ENCODE results near the gene LTK. TPM values are rescaled to one million over a fixed set of nuclear protein-coding genes. Genes with fewer than 3 reads are reported as not detected.

LTK gene
- total and polyA plus RNA-seq, 2 of the 8 experiments (the other 6 are each of a cell fraction or from before 2014, with no cell fraction given) = 0.05 to 0.19 TPM

GRCh38 chr15:41562784-41563198 lies 49.2 kb upstream of the LTK start:
- peak overlapping the region in 1 of 4 experiments; percentile 37; a peak in 2 of 7 replicates for H3K9ac ChIP-seq (replicated peaks in 1 of 4; ENCODE audit: extremely low read depth in 1 of 4, low read depth in 3 of 4, low read length in 3 of 4)
- no peak overlapping the region for H3K23ac ChIP-seq (ENCODE audit: insufficient read length)
- peak overlapping the region; percentile 78 for H3K18ac ChIP-seq (ENCODE audit: extremely low read depth, low read length)
- peak overlapping the region; percentile 80 for H2BK5ac ChIP-seq (ENCODE audit: low read depth, low read length)
- H3K27ac ChIP-seq (ENCODE audit: low read depth, low read length) = peak overlapping the region; percentile 72
- peak overlapping the region; percentile 63 for H3K4ac ChIP-seq (replicated peaks; ENCODE audit: insufficient read length, low read depth, low read length)
- H2BK120ac ChIP-seq (replicated peaks; ENCODE audit: low read depth, low read length) = no peak overlapping the region
- peaks cover 0 to 21% of the 10 kb centered on the region in 2 experiments; a peak in 1 of 4 replicates for H3K79me2 ChIP-seq (ENCODE audit: control insufficient read depth in 1 of 2, insufficient read depth in 2 of 2, low read length in 2 of 2)
- DNase-seq (ENCODE audit: low read depth in 1 of 2, low spot score in 2 of 2) (no peak), FAIRE-seq (no peak)
- peaks cover 30 to 71% (median 59%) of the 10 kb centered on the region in 4 experiments for H3K4me1 ChIP-seq (replicated peaks in 1 of 4; ENCODE audit: control insufficient read depth in 3 of 4, insufficient read depth in 4 of 4, low read length in 3 of 4)
- H4K20me1 ChIP-seq (replicated peaks in 1 of 2; ENCODE audit: control insufficient read depth in 1 of 2, insufficient read depth in 2 of 2, low read length in 2 of 2) = peaks cover 0 to 3% of the 10 kb centered on the region in 2 experiments
- H3K4me2 ChIP-seq (ENCODE audit: insufficient read depth in 1 of 2, low read depth in 2 of 2, low read length in 2 of 2) = peak overlapping the region; percentile 44 to 61
- H3K14ac ChIP-seq (ENCODE audit: insufficient read length) = no peak overlapping the region
- no peaks in the 10 kb centered on the region; a peak in 1 of 7 replicates for H3K27me3 ChIP-seq (replicated peaks in 1 of 4; ENCODE audit: control insufficient read depth in 3 of 4, extremely low read depth in 1 of 4, insufficient read depth in 3 of 4, low read length in 3 of 4)
- H3K56ac ChIP-seq (replicated peaks; ENCODE audit: insufficient read length, low read depth, low read length) = no peak overlapping the region
- H3K9me3 ChIP-seq (ENCODE audit: insufficient read depth in 2 of 2, low read depth in 1 of 2, low read length in 1 of 2) = no peaks in the 10 kb centered on the region
- ChIA-PET POLR2A (ENCODE audit: partially characterized antibody) (interaction anchor here (1.0 to 21.2 kb wide), 12 partner anchors 8 to 390 kb away, joined by 3 to 643 read pairs (median 7); partner anchors contain the start of genes MGA and RPAP1), CTCF (ENCODE audit: partially characterized antibody) (interaction anchor here (0.7 to 5.5 kb wide), 9 partner anchors 10 to 248 kb away, joined by 3 to 80 read pairs (median 5); no protein-coding TSS in a partner anchor)
- no peak overlapping the region for H2AFZ ChIP-seq (ENCODE audit: low read length)
- WGBS, 2 experiments (ENCODE audit: extremely low coverage in 1 of 2, insufficient coverage in 1 of 2, insufficient read length in 1 of 2, insufficient replicate concordance in 2 of 2, low coverage in 1 of 2, low lambda C conversion rate in 2 of 2, missing lambda C conversion rate in 1 of 2) = 79% methylated on average over 4 of the region's 4 CpGs; no CpG with 5 or more reads in 1 of the 2 experiments
- peaks cover 7% of the 10 kb centered on the region; the same call in 1 of the 2 replicates for H3K23me2 ChIP-seq (ENCODE audit: low read depth, low read length)
- H3K36me3 ChIP-seq (ENCODE audit: control insufficient read depth in 2 of 4, insufficient read depth in 4 of 4, low read length in 3 of 4) = peaks cover 0 to 49% (median 6%) of the 10 kb centered on the region in 4 experiments; a peak in 5 of 8 replicates
- H3K79me1 ChIP-seq (ENCODE audit: low read depth, low read length) = no peaks in the 10 kb centered on the region; the same call in none of the 2 replicates
- H2BK20ac ChIP-seq (ENCODE audit: low read length) = peak overlapping the region; percentile 98
- peak overlapping the region; percentile 6 for H4K5ac ChIP-seq (ENCODE audit: insufficient read length, low read depth, low read length)
- peak overlapping the region in 1 of 4 experiments; percentile 38; a peak in 1 of 8 replicates for H3K4me3 ChIP-seq (ENCODE audit: extremely low read depth in 1 of 4, insufficient read depth in 2 of 4, low read depth in 3 of 4, low read length in 4 of 4)
- peak overlapping the region; percentile 93 for H2BK12ac ChIP-seq (ENCODE audit: low read depth, low read length)
- peak overlapping the region; percentile 76 for H4K8ac ChIP-seq (ENCODE audit: extremely low read depth, insufficient read depth, low read length)
- peak overlapping the region; percentile 71 for H4K91ac ChIP-seq (replicated peaks; ENCODE audit: insufficient read length, low read length)
- peak overlapping the region; percentile 97; the same call in 1 of the 2 replicates for H2AK5ac ChIP-seq (ENCODE audit: low read depth, low read length)
- H2BK15ac ChIP-seq (ENCODE audit: low read length) = no peak overlapping the region
- TF ChIP-seq SUZ12 (IDR thresholded peaks at IDR 0.05; ENCODE audit: low read length) (no peak), JUN (IDR thresholded peaks at IDR 0.05; ENCODE audit: low read depth, low read length) (no peak), KDM4A (IDR thresholded peaks at IDR 0.05; ENCODE audit: low read depth, low read length, severe bottlenecking) (no peak), RXRA (IDR thresholded peaks at IDR 0.05; ENCODE audit: insufficient read depth, low read depth, low read length) (no peak), MAFK (IDR thresholded peaks at IDR 0.05; ENCODE audit: low read depth, low read length) (no peak), EP300 (IDR thresholded peaks at IDR 0.05; ENCODE audit: borderline replicate concordance in 1 of 2, low read depth in 2 of 2, low read length in 2 of 2) (no peak), TCF12 (IDR thresholded peaks at IDR 0.05; ENCODE audit: low read depth, low read length) (no peak), EGR1 (IDR thresholded peaks at IDR 0.05; ENCODE audit: borderline replicate concordance, low read depth, low read length) (no peak), TEAD4 (IDR thresholded peaks at IDR 0.05; ENCODE audit: low read depth, low read length) (no peak), CTBP2 (IDR thresholded peaks at IDR 0.05; ENCODE audit: borderline replicate concordance, insufficient read depth, insufficient read length, low read length) (no peak), SAP30 (IDR thresholded peaks at IDR 0.05; ENCODE audit: insufficient read depth, insufficient replicate concordance, low read length) (no peak), RBBP5 (IDR thresholded peaks at IDR 0.05; ENCODE audit: borderline replicate concordance, low read depth, low read length) (no peak)

Data from H1 (cell line).